ENCODE results near the gene TMEM245.
A peak's percentile ranks its signal among the peaks of the same experiment; 100 is the strongest.

The TMEM245 gene

GRCh38 chr9:109100543-109101201 is 19.1 kb downstream of the TMEM245 start:
- no peak for DNase-seq

GRCh38 chr9:109098960-109099308 is 20.8 kb downstream of the TMEM245 start:
- peak; percentile 13 for DNase-seq

- no peak for DNase-seq
Measured at GRCh38 chr9:109098171-109098959, 21.4 kb downstream of the TMEM245 start.

- DNase-seq = no peak
Measured at GRCh38 chr9:109097146-109097545, 22.6 kb downstream of the TMEM245 start.

- DNase-seq = no peak
Measured at GRCh38 chr9:109095321-109095720, 24.4 kb downstream of the TMEM245 start.

- DNase-seq = no peak
Measured at GRCh38 chr9:109094268-109094667, 25.5 kb downstream of the TMEM245 start.

- DNase-seq = no peak
Measured at GRCh38 chr9:109092587-109092986, 27.2 kb downstream of the TMEM245 start.

- peak; percentile 11 for DNase-seq
Measured at GRCh38 chr9:109092051-109092580, 27.6 kb downstream of the TMEM245 start.

GRCh38 chr9:109088221-109088620 is 31.5 kb downstream of the TMEM245 start:
- no peak for DNase-seq

- DNase-seq = no peak
Measured at GRCh38 chr9:109087795-109088194, 32.0 kb downstream of the TMEM245 start.

- no peak for DNase-seq
Measured at GRCh38 chr9:109086221-109086620, 33.5 kb downstream of the TMEM245 start.

GRCh38 chr9:109085510-109085909 is 34.2 kb downstream of the TMEM245 start:
- DNase-seq = no peak

GRCh38 chr9:109083813-109084405 is 35.8 kb downstream of the TMEM245 start:
- no peak for DNase-seq

- DNase-seq = no peak
Measured at GRCh38 chr9:109083141-109083540, 36.6 kb downstream of the TMEM245 start.

GRCh38 chr9:109082091-109082620 is 37.6 kb downstream of the TMEM245 start:
- no peak for DNase-seq

GRCh38 chr9:109074236-109074889 is 45.4 kb downstream of the TMEM245 start:
- no peak for DNase-seq

- no peak for DNase-seq
Measured at GRCh38 chr9:109072821-109073435, 46.8 kb downstream of the TMEM245 start.

- no peak for DNase-seq
Measured at GRCh38 chr9:109072133-109072692, 47.5 kb downstream of the TMEM245 start.

GRCh38 chr9:109068764-109069163 is 51.0 kb downstream of the TMEM245 start:
- no peak for DNase-seq

- DNase-seq = no peak
Measured at GRCh38 chr9:109064963-109065702, 54.6 kb downstream of the TMEM245 start.

GRCh38 chr9:109063760-109064159 is 56.0 kb downstream of the TMEM245 start:
- DNase-seq = no peak

GRCh38 chr9:109062543-109062942 is 57.2 kb downstream of the TMEM245 start:
- no peak for DNase-seq

All from stimulated activated CD4-positive, alpha-beta T cell treated with anti-CD3 and anti-CD28 coated beads, Interleukin-15, amount 100 ng/mL, for 24 hours (primary cell).